Measurements from ENCODE around the gene MAST2.

The MAST2 gene

GRCh38 chr1:45894331-45894730, 90.9 kb downstream of the MAST2 start:
- Histone ChIP-seq H3K27me3 (ENCODE audit: insufficient read depth, low read length) (no peaks in the 10 kb centered on the region), H4K20me1 (ENCODE audit: insufficient read depth, low read length) (no peaks in the 10 kb centered on the region), H3K9ac (ENCODE audit: low read length) (no peak overlapping the region), H2AFZ (ENCODE audit: low read length) (no peak overlapping the region), H3K4me2 (ENCODE audit: low read length) (no peak overlapping the region), H3F3A (ENCODE audit: insufficient read depth, low read length) (no peaks in the 10 kb centered on the region), H3K79me2 (ENCODE audit: insufficient read depth, low read length) (no peaks in the 10 kb centered on the region), H3K4me1 (ENCODE audit: insufficient read depth, low read length, severe bottlenecking) (no peaks in the 10 kb centered on the region), H3K36me3 (ENCODE audit: insufficient read depth, low read length) (no peaks in the 10 kb centered on the region), H3K9me2 (ENCODE audit: low read depth, low read length) (no peaks in the 10 kb centered on the region), H3K4me3 (ENCODE audit: low read depth, low read length, poor library complexity, severe bottlenecking) (no peak overlapping the region), H3K27ac (ENCODE audit: low read depth, low read length, poor library complexity, severe bottlenecking) (no peak overlapping the region), H3K9me3 (ENCODE audit: low read length) (no peaks in the 10 kb centered on the region)
- TF ChIP-seq, protein P1, sequence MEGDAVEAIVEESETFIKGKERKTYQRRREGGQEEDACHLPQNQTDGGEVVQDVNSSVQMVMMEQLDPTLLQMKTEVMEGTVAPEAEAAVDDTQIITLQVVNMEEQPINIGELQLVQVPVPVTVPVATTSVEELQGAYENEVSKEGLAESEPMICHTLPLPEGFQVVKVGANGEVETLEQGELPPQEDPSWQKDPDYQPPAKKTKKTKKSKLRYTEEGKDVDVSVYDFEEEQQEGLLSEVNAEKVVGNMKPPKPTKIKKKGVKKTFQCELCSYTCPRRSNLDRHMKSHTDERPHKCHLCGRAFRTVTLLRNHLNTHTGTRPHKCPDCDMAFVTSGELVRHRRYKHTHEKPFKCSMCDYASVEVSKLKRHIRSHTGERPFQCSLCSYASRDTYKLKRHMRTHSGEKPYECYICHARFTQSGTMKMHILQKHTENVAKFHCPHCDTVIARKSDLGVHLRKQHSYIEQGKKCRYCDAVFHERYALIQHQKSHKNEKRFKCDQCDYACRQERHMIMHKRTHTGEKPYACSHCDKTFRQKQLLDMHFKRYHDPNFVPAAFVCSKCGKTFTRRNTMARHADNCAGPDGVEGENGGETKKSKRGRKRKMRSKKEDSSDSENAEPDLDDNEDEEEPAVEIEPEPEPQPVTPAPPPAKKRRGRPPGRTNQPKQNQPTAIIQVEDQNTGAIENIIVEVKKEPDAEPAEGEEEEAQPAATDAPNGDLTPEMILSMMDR (IDR thresholded peaks at IDR 0.05; ENCODE audit: low read length): no peak
- TF ChIP-seq EZH2 (IDR thresholded peaks at IDR 0.05; ENCODE audit: borderline replicate concordance, low read length): no peak

DNA sequence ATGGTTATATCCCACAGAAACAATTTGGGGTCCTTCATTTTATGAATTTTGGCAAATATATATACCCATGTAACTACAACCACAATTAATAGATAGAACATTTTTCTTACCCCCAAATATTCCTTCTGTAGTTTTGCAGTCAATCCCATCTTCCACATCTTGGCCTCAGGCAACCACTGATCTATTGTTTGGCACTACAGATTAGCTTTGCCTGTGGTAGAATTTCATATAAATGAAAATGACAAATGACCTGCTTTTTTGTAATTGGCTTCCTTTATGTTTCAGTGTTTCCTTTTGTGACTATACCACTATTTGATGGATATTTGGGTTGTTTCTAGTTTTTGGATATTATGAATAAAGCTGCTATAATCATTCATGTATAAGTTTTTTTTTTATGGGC, 91.5 kb downstream of the MAST2 start:
- H3K4me1 ChIP-seq (ENCODE audit: insufficient read depth, low read length, severe bottlenecking): no peaks in the 10 kb centered on the region
- H3K79me2 ChIP-seq (ENCODE audit: insufficient read depth, low read length): no peaks in the 10 kb centered on the region

GRCh38 chr1:45895406-45895805, 92.0 kb downstream of the MAST2 start:
- no peaks in the 10 kb centered on the region for H4K20me1 ChIP-seq (ENCODE audit: insufficient read depth, low read length)
- H3K27me3 ChIP-seq (ENCODE audit: insufficient read depth, low read length): no peaks in the 10 kb centered on the region
- H3F3A ChIP-seq (ENCODE audit: insufficient read depth, low read length): no peaks in the 10 kb centered on the region
- no peak overlapping the region for H2AFZ ChIP-seq (ENCODE audit: low read length)
- TF ChIP-seq, protein P1 (IDR thresholded peaks at IDR 0.05; ENCODE audit: low read length): no peak
- TF ChIP-seq EZH2 (IDR thresholded peaks at IDR 0.05; ENCODE audit: borderline replicate concordance, low read length): no peak
- H3K4me2 ChIP-seq (ENCODE audit: low read length): no peak overlapping the region
- H3K4me1 ChIP-seq (ENCODE audit: insufficient read depth, low read length, severe bottlenecking): no peaks in the 10 kb centered on the region
- H3K79me2 ChIP-seq (ENCODE audit: insufficient read depth, low read length): no peaks in the 10 kb centered on the region
- no peaks in the 10 kb centered on the region for H3K9me3 ChIP-seq (ENCODE audit: low read length)
- no peak overlapping the region for H3K27ac ChIP-seq (ENCODE audit: low read depth, low read length, poor library complexity, severe bottlenecking)
- no peaks in the 10 kb centered on the region for H3K36me3 ChIP-seq (ENCODE audit: insufficient read depth, low read length)
- no peak overlapping the region for H3K9ac ChIP-seq (ENCODE audit: low read length)
- H3K4me3 ChIP-seq (ENCODE audit: low read depth, low read length, poor library complexity, severe bottlenecking): no peak overlapping the region
- no peaks in the 10 kb centered on the region for H3K9me2 ChIP-seq (ENCODE audit: low read depth, low read length)

More for the DNA sequence above, 91.5 kb downstream of the MAST2 start:
- no peak overlapping the region for H3K9ac ChIP-seq (ENCODE audit: low read length)
- H3K9me2 ChIP-seq (ENCODE audit: low read depth, low read length): no peaks in the 10 kb centered on the region
- no peak overlapping the region for H3K4me2 ChIP-seq (ENCODE audit: low read length)
- H2AFZ ChIP-seq (ENCODE audit: low read length): no peak overlapping the region
- no peaks in the 10 kb centered on the region for H3K36me3 ChIP-seq (ENCODE audit: insufficient read depth, low read length)
- no peak for TF ChIP-seq EZH2 (IDR thresholded peaks at IDR 0.05; ENCODE audit: borderline replicate concordance, low read length)
- TF ChIP-seq, protein P1 (IDR thresholded peaks at IDR 0.05; ENCODE audit: low read length): no peak
- no peak overlapping the region for H3K4me3 ChIP-seq (ENCODE audit: low read depth, low read length, poor library complexity, severe bottlenecking)
- no peaks in the 10 kb centered on the region for H3K9me3 ChIP-seq (ENCODE audit: low read length)
- H3K27ac ChIP-seq (ENCODE audit: low read depth, low read length, poor library complexity, severe bottlenecking): no peak overlapping the region
- H3F3A ChIP-seq (ENCODE audit: insufficient read depth, low read length): no peaks in the 10 kb centered on the region
- no peaks in the 10 kb centered on the region for H3K27me3 ChIP-seq (ENCODE audit: insufficient read depth, low read length)
- no peaks in the 10 kb centered on the region for H4K20me1 ChIP-seq (ENCODE audit: insufficient read depth, low read length)

Data from OCI-LY1 (cell line).